HG03095 (cell line): Measurements from ENCODE around the gene EIF5AL1.
A peak's percentile ranks its signal among the peaks of the same experiment; 100 is the strongest.
"Not testable (repeated sequence)": the region's sequence is repeated elsewhere in the genome, so short reads cannot be mapped to it uniquely, and the experiment has no call there.

Source experiments
- ATAC-seq: cut with Tn5 transposase; IDR thresholded peaks from one replicate; pipeline ENCODE4 v1.9.1; 2021; ENCODE audit warnings: moderate library complexity; ENCODE audit not compliant: unreplicated experiment

EIF5AL1 gene

DNA sequence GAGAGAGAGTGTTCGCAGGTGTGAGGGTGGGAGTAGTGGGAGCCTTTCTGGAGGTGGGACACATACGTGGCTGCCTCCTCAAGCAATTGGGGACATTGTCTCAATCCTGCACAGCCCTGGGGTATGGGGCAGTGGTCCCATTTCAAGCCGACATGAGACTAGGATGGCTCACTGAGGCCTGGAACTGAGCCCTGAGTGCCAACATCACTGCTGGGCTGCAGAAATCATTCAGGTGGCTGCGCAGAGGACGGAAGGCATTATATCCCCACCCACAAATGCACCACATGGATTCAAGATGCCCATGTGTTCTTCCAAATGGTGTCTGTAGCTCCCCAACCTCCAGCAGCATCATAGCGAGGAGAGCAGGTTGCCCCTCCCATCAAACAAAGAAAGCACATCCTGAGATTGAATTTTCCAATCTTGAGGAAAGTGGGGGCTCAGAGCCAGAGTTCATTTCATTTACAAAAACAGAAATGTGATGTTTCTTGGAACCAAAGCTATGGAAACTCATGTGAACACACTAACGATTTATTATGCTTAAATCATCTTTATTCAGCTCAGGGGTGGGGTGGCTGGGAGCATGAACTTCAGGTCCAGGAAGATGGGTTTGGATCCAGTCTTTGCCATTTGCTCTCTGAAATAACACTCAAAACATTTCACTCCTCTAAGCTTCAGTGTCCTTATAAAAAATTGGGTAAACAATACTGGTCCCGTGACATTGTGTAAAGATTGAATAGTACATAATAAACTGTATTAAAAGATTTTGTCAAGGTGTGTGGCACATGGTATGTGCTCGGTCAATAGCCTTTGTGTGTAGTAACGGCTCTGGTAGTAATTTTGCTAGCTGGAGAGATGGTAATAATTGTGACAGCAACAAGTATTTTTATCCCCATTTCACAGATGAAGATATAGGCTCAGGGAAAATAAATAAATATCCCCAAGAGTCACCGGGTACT is 43.3 kb downstream of the EIF5AL1 start:
- ATAC-seq = no peak

DNA sequence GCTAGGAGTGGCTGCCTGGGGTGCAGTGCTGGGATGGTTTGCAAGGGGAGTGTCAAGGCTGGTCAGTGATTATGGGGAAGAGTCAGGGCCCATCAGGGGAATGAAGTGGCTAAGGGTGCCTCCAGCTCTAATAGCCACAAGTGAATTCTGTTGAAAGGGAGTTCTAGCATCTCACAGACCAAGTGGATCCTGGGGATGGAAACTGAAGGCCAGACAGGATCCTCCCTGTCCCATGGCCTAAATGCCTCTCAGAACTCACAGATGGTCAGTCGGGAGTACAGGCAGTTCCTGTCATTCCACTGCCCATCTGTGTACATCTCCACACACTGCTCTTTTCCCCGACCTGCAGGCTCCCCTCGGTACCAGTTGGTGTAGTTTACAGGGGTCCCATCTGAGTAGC is 44.6 kb downstream of the EIF5AL1 start:
- ATAC-seq = not testable (repeated sequence)

DNA sequence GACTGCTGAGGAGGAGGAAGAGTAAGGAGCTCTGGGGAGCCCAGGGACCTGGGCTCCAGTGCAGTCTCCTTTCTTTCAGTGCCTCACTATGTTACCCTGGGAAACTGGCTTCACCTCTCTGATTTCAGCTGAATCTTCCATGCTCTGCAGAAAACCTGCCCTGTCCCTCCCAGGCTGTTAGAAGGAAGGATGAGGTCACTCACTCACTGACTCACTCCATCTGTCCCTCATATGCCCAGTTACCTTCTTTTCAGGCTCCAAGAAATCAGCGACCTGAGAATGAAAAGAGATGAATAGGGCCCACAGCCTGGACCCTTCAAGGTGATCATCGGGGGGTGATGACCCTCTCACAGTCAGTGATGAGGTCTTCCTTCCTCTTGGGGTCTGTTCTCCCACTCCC is 47.4 kb downstream of the EIF5AL1 start:
- ATAC-seq = no peak

DNA sequence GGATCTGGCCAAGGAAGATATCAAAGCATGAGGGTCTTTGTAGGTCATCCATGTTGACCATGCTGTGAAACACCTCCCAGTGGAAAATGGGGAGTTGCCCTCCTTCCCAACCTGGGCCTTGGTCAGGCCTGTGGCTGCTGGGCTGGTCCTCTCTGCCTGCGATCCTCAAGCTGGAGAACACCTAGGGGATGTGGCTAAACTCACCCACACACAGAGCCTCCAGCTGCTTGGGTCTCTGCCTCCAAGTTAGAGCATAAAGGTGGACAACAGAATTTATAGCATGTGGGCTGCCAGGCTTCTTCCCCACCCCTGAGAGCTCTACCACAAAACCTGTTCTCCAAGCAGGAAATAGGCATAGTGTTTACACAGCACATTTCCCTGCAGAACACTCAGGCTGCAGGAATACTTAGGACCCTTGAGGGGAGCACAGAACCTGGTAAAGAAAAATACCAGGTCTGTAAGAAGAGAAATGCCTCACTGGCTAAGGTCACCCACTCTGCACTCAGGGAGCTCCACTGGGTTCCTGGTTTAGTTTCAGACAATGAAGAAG is 47.9 kb downstream of the EIF5AL1 start, which contains the start of gene SFTPA2:
SFTPA2 (minus strand) TSS at position 248 of the 550 bp plus-strand sequence. CDS start 924 bp downstream, outside the sequence.
- ATAC-seq = no peak

DNA sequence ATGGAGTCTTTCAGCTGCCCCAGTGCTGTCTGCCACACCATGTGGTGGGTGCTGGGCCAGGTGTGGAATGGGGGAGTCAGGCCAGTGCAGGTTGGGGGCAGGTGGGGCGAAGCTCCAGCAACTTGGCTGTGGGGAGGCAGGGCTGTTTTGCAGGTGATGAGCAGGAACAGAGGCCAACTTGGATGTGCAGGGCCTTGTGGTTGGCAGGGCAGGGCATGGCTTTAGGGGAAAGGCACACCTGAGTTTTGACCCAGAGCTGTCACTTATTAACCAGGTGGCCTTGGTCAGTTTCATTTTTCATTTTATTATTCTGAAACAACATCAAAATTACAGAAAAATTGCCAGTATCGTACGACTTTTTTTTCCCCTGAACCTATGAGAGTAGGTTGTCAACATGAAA is 48.9 kb downstream of the EIF5AL1 start:
- ATAC-seq = no peak

DNA sequence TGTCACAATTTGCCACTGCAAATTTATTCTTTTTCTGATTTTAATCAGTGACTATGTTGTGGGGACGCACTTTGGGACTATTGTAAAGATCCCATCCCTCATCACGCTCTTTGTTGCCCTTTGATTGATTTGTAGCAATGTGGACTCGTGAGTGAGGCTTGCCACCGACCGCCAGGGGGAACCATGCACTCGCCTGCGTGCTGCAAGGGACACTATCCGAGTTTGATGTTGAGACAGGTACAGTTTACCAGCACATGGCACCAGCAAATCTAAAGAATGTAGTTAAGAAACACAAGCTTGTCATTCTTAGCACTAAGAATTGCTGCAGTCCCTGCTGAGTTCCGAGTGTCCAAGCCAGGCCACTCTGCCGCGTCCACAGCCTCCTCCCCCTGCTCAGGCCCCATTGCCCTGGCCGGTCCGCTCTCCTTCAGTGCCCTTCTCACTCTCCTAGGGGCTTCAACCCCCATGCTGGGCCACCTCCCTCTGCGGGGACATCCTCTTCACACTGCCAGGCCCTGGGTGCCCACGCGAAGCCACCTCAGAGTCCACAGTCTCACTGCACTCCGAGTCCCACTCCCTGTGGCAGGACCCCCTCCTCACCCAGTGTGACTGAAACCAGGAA is 49.9 kb downstream of the EIF5AL1 start:
- ATAC-seq = peak; percentile 68

DNA sequence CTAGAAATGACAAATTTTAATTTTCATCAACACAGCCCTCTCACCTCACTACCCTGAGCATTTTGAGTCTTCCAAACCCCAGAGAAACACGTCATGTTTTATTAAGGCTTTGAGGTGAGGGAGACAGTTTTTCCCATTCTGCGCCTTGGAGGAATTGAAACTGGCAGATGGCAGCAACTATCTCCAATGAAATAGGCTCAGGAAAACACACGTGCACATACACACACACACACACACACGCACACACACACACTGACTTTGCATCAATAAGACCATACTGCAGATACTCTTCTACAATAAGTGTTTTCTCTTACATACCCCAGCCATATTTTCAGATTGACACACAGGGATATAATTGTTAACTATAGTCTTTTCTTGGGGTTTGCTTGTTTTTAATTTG is 51.1 kb downstream of the EIF5AL1 start:
- ATAC-seq = no peak
